GM18867 (cell line): ENCODE measurements around the gene KRTAP13-2.

Experiments used
- ATAC-seq: cut with Tn5 transposase; IDR thresholded peaks from one replicate; pipeline ENCODE4 v1.9.1; 2021; ENCODE audit warnings: mild to moderate bottlenecking, moderate library complexity; ENCODE audit not compliant: unreplicated experiment

Gene KRTAP13-2

GRCh38 chr21:30372139-30372770 is at the start of gene KRTAP13-2:
Gene KRTAP13-2 (minus strand): TSS chr21:30372271. CDS start chr21:30372213, 58 bp downstream.
- ATAC-seq: no peak

DNA sequence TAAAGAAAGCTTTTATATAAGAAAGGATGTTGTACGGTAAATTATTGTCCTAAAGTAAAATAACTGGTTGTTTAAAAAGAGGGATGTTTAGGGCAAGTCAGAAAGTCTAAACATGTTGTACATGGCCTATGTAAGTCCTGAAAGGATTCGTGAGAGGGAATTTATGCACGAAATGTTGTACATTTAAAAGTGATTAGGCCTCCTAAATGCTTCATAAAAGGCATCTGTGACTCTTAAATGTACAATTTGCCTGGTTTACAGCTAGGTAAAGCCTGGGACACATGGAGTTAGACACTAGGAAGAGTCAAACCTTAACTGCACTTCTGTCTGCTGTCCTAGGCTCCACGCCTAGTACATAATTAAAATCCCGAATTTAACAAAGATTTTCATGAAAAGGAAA is 43.9 kb upstream of the KRTAP13-2 start:
- no peak for ATAC-seq

GRCh38 chr21:30408782-30409494 is 36.9 kb upstream of the KRTAP13-2 start:
- ATAC-seq: peak; percentile 89

GRCh38 chr21:30395731-30396130 is 23.7 kb upstream of the KRTAP13-2 start, which contains the start of gene KRTAP13-1:
Gene KRTAP13-1 (plus strand): TSS chr21:30396031. CDS start chr21:30396087, 56 bp downstream.
- ATAC-seq: no peak

DNA sequence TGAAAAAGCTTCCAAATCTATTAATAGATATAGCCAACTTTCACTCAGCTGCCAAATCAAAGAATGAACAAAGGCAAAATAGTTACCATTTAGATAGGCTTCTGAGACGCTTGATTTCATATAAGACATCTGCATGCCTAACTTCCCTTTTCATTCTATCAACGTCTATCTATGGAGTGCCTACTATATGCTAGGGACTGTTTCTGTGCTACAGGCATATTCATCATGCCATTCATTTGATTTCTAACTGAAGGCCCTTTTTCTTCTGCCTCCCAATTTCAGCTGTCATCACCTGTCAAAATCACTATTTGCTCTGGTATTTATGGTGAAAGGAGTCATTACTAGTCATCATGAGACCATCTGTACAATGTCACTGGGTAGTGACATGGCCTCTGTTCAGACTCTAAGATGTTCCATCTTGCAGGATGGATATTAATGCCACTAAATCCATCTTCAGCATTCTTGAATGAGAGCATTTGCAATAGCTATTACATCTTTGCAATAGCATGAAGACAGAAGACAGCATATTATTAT is 19.5 kb upstream of the KRTAP13-2 start:
- no peak for ATAC-seq

- no peak for ATAC-seq
Observed at GRCh38 chr21:30382201-30382600, 10.1 kb upstream of the KRTAP13-2 start.

- no peak for ATAC-seq
Observed at GRCh38 chr21:30355906-30356305, 16.2 kb downstream of the KRTAP13-2 start.

- ATAC-seq: no peak
Observed at GRCh38 chr21:30354308-30355005, 17.6 kb downstream of the KRTAP13-2 start.

DNA sequence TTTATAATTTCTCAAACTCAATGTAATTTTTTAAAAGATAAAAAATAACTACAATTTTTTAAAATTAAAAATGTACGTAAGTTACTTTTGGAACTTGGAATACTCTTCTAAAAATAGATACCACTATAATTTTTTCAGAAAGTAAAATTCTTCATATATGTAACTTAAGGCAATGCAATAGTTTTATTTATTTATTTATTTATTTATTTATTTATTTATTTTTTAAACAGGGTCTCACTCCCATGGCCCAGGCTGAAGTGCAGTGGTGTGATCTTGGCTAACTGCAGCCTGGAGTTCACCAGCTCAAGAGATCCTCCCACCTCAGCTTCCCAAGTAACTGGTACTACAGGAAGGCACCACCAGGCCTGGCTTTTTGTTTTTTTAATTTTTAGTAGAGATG is 20.5 kb downstream of the KRTAP13-2 start:
- no peak for ATAC-seq

- no peak for ATAC-seq
Observed at GRCh38 chr21:30349572-30349971, 22.5 kb downstream of the KRTAP13-2 start.

DNA sequence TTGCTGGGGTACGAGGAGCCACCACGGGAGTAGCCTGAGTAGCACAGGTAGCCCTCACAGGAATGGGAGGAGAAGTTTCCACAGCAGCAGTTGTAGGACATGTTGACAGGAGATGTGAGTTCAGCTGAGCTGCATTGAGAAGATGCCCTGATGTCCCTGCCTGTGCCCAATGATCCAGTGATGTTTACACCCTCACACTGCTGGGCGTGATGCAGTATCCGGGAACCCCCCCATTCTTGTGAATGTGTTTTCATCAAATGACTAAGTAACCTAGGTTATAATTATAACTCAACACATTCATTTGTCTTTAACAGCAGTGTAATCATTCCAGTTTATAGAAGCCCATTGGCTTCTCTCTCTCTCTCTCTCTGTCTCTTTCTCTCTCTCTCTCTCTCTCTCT is 23.6 kb downstream of the KRTAP13-2 start, which contains the start of gene KRTAP23-1:
TSS of gene KRTAP23-1 (minus strand) at position 101 of the 400 bp plus-strand sequence. CDS start at position 101, 0 bp downstream.
- ATAC-seq: no peak

DNA sequence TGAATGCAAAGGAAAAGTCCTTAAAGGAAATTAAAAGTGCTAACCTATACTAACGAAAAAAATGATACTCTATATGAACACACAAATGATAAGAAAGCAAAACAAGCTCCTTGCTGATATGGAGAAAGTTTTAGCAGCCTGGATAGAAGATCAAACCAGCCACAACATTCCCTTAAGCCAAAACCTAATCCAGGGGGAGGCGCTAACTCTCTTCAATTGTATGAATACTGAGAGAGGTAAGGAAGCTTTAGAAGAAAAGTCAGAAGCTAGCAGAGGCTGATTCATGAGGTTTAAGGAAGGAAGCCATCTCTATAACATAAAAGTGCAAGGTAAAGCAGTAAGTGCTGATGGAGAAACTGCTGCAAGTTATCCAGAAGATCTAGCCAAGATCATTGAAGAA is 27.1 kb downstream of the KRTAP13-2 start:
- ATAC-seq: no peak

GRCh38 chr21:30340714-30341573 is 31.1 kb downstream of the KRTAP13-2 start:
- peak; percentile 52 for ATAC-seq

GRCh38 chr21:30338717-30339116 is 33.4 kb downstream of the KRTAP13-2 start:
- no peak for ATAC-seq

- ATAC-seq: no peak
Observed at GRCh38 chr21:30337772-30338171, 34.3 kb downstream of the KRTAP13-2 start.

- no peak for ATAC-seq
Observed at GRCh38 chr21:30337276-30337744, 34.8 kb downstream of the KRTAP13-2 start, which contains the start of gene KRTAP27-1. Gene KRTAP27-1 (minus strand): TSS chr21:30337694. CDS start chr21:30337668, 26 bp downstream.

GRCh38 chr21:30336596-30336995 is 35.5 kb downstream of the KRTAP13-2 start:
- ATAC-seq: no peak

- no peak for ATAC-seq
Observed at GRCh38 chr21:30333736-30334135, 38.3 kb downstream of the KRTAP13-2 start.

GRCh38 chr21:30332681-30333080 is 39.4 kb downstream of the KRTAP13-2 start:
- ATAC-seq: no peak

DNA sequence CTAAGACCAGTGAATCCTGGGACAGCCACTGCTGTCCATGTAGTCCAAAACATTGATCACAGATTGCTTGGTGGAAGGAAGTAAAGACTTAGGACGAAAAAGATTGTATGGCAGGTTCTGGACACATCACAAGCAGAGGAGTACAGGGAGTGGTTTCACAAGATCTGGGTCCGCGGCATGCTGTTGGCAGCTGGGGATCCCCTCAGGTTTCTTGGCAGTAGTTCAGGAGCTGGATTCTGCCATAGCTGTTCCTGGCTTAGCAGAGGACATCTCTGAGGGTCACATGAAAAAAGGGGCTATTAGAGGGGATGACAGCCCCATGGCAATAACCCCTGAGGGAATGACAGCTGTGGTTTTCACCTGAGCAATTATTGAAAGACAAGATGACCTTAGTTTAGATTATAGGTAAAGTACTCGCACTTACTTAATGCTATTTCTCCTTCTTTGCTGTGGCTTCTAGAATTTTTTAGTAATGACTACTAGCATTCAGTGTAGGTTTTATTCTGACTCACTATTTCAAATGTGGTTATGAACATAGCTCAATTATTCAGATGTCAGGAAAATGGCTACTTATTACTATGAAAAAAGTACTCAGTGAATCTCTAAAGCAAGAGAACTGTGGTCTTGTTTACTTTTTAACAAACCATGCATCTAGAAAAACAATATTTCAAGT is 42.7 kb downstream of the KRTAP13-2 start:
- no peak for ATAC-seq
